GM23338 (cell line): ENCODE measurements around the gene NFIA. TPM values are rescaled to one million over a fixed set of nuclear protein-coding genes. Genes with fewer than 3 reads are reported as not detected.

Source experiments
- ATAC-seq: fragments of 200-7000 bp; cut with Tn5 transposase; 3 replicates; pipeline ENCODE4 v1.9.1; 2020
- DNase-seq: peaks from one replicate; pipeline ENCODE4 v3.0.0-alpha.2; 2015; ENCODE audit warnings: low spot score
- H2AFZ ChIP-seq: fragments of 200-600 bp; sonication (generic); 2 replicates; pipeline ENCODE4 v1.8.0; 2016; ENCODE audit warnings: antibody characterized with exemption, mild to moderate bottlenecking, moderate library complexity
- H3F3A ChIP-seq: fragments of 200-600 bp; sonication (generic); replicated peaks from 2 replicates; pipeline ENCODE4 v1.8.0; 2017; ENCODE audit warnings: antibody characterized with exemption, mixed run types, low read depth
- H3K27ac ChIP-seq: fragments of 200-600 bp; sonication (generic); 2 replicates; pipeline ENCODE4 v1.6.1; 2016; ENCODE audit warnings: low read depth
- H3K27me3 ChIP-seq: fragments of 200-600 bp; sonication (generic); 2 replicates; pipeline ENCODE4 v1.8.0; 2016; ENCODE audit warnings: mild to moderate bottlenecking, mixed run types, moderate library complexity; ENCODE audit not compliant: insufficient read depth
- H3K36me3 ChIP-seq: fragments of 200-600 bp; sonication (generic); 2 replicates; pipeline ENCODE4 v1.8.0; 2016; ENCODE audit warnings: mild to moderate bottlenecking; ENCODE audit not compliant: insufficient read depth
- H3K4me1 ChIP-seq: fragments of 200-600 bp; sonication (generic); 2 replicates; pipeline ENCODE4 v1.8.0; 2016; ENCODE audit warnings: mild to moderate bottlenecking, moderate library complexity; ENCODE audit not compliant: insufficient read depth
- H3K4me2 ChIP-seq: fragments of 200-600 bp; sonication (generic); 2 replicates; pipeline ENCODE4 v1.7.1; 2017; ENCODE audit warnings: mixed run types
- H3K4me3 ChIP-seq: fragments of 200-600 bp; sonication (generic); 2 replicates; pipeline ENCODE4 v1.6.1; 2016; ENCODE audit warnings: mixed run types
- H3K79me2 ChIP-seq: fragments of 200-600 bp; sonication (generic); replicated peaks from 2 replicates; pipeline ENCODE4 v1.8.0; 2017; ENCODE audit warnings: mild to moderate bottlenecking; ENCODE audit not compliant: insufficient read depth
- H3K9me2 ChIP-seq: fragments of 200-600 bp; sonication (generic); 2 replicates; pipeline ENCODE4 v1.8.0; 2017; ENCODE audit not compliant: insufficient read depth
- H4K20me1 ChIP-seq: fragments of 200-600 bp; sonication (generic); replicated peaks from 2 replicates; pipeline ENCODE4 v1.8.0; 2017; ENCODE audit warnings: mild to moderate bottlenecking; ENCODE audit not compliant: insufficient read depth
- H3K27ac Mint-ChIP-seq: 2 replicates; pipeline ENCODE4 v1.8.0; 2020; ENCODE audit warnings: inconsistent platforms, mild to moderate bottlenecking, moderate library complexity, mixed read lengths
- H3K27me3 Mint-ChIP-seq: 3 replicates; pipeline ENCODE4 v1.8.0; 2022; ENCODE audit warnings: low read depth, mild to moderate bottlenecking, moderate library complexity, mixed read lengths, inconsistent platforms; ENCODE audit not compliant: insufficient read depth, poor library complexity
- H3K36me3 Mint-ChIP-seq: 3 replicates; pipeline ENCODE4 v1.8.0; 2021; ENCODE audit warnings: low read depth, mild to moderate bottlenecking, inconsistent platforms, moderate library complexity, mixed read lengths
- H3K4me1 Mint-ChIP-seq: 3 replicates; pipeline ENCODE4 v1.8.0; 2020; ENCODE audit warnings: mild to moderate bottlenecking, inconsistent platforms, mixed read lengths
- H3K4me3 Mint-ChIP-seq: 3 replicates; pipeline ENCODE4 v1.8.0; 2021; ENCODE audit warnings: moderate library complexity, mild to moderate bottlenecking, inconsistent platforms, mixed read lengths
- H3K9me3 Mint-ChIP-seq: 3 replicates; pipeline ENCODE4 v1.8.0; 2020; ENCODE audit warnings: moderate library complexity, mild to moderate bottlenecking, inconsistent platforms, mixed read lengths
- JUNB ChIP-seq: IDR thresholded peaks from one replicate; pipeline ENCODE4 v1.6.1; 2016; ENCODE audit warnings: antibody characterized with exemption; ENCODE audit not compliant: unreplicated experiment
- STAT1 ChIP-seq: IDR thresholded peaks from one replicate; pipeline ENCODE4 v1.6.1; 2016; ENCODE audit warnings: antibody characterized with exemption; ENCODE audit not compliant: unreplicated experiment
- polyA plus RNA-seq: library from polyadenylated mRNA; unstranded; fragments of >200 nt; fragmentation: Nextera tagmentation; extraction: Ambion mirVana; gene quantifications from 2 replicates; pipeline ENCODE4 v1.2.1, GENCODE V29; 2016
- total RNA-seq: library from RNA; depleted of rRNA; stranded (reverse); fragments of >200 nt; shearing (Covaris generic); gene quantifications from 2 replicates; pipeline ENCODE4 v1.2.3, GENCODE V29; 2014
- TF ChIP-seq, protein P1 (sequence below): fragments of 250-450 bp; sonication (Bioruptor Pico); IDR thresholded peaks from 2 replicates; pipeline ENCODE4 v1.5.0; 2020; ENCODE audit warnings: mild to moderate bottlenecking, moderate library complexity
- TF ChIP-seq, protein P2 (sequence below), 2 experiments: fragments of 200-600 bp in 1 of 2; sonication (generic) in 1 of 2; conservative IDR thresholded peaks; 2 replicates each; pipeline versions ENCODE4 v1.5.1 to v1.6.1; 2016 to 2017; ENCODE audit warnings: antibody characterized with exemption in 2 of 2, low read depth in 2 of 2, mild to moderate bottlenecking in 2 of 2, moderate library complexity in 1 of 2

The NFIA gene
- total and polyA plus RNA-seq, 2 experiments from 2014 or later = 0.97 to 2.3 TPM

DNA sequence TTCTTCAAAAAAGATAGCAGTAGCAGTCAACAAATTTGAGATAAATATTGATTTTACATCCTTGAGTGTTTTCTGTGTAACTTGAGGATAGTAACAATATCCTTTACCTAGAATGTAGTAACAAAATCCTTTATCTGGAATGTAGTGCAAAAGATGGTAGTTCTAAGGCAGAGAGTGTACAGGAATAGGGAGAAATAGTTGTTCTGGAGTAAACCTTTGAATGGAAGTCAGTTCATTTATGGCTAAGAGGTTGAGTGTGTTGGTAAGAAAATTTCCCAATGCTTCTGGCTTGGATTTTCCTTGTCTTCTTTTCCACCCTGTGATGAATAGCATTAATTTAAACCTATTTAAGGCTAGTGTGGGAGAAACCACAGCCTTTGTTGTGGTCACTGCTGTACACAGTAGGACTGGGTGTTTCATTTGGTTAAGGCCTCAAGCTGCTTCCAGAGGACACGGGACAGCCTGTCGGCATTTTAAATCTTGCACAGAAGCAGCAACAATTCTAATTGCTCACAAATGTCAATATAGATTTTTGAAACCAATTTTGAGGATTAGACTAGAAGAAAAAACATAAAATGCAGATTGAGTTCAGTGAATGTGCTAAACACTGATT, 11.3 kb downstream of the NFIA start (continued):
- TF ChIP-seq, protein P1, sequence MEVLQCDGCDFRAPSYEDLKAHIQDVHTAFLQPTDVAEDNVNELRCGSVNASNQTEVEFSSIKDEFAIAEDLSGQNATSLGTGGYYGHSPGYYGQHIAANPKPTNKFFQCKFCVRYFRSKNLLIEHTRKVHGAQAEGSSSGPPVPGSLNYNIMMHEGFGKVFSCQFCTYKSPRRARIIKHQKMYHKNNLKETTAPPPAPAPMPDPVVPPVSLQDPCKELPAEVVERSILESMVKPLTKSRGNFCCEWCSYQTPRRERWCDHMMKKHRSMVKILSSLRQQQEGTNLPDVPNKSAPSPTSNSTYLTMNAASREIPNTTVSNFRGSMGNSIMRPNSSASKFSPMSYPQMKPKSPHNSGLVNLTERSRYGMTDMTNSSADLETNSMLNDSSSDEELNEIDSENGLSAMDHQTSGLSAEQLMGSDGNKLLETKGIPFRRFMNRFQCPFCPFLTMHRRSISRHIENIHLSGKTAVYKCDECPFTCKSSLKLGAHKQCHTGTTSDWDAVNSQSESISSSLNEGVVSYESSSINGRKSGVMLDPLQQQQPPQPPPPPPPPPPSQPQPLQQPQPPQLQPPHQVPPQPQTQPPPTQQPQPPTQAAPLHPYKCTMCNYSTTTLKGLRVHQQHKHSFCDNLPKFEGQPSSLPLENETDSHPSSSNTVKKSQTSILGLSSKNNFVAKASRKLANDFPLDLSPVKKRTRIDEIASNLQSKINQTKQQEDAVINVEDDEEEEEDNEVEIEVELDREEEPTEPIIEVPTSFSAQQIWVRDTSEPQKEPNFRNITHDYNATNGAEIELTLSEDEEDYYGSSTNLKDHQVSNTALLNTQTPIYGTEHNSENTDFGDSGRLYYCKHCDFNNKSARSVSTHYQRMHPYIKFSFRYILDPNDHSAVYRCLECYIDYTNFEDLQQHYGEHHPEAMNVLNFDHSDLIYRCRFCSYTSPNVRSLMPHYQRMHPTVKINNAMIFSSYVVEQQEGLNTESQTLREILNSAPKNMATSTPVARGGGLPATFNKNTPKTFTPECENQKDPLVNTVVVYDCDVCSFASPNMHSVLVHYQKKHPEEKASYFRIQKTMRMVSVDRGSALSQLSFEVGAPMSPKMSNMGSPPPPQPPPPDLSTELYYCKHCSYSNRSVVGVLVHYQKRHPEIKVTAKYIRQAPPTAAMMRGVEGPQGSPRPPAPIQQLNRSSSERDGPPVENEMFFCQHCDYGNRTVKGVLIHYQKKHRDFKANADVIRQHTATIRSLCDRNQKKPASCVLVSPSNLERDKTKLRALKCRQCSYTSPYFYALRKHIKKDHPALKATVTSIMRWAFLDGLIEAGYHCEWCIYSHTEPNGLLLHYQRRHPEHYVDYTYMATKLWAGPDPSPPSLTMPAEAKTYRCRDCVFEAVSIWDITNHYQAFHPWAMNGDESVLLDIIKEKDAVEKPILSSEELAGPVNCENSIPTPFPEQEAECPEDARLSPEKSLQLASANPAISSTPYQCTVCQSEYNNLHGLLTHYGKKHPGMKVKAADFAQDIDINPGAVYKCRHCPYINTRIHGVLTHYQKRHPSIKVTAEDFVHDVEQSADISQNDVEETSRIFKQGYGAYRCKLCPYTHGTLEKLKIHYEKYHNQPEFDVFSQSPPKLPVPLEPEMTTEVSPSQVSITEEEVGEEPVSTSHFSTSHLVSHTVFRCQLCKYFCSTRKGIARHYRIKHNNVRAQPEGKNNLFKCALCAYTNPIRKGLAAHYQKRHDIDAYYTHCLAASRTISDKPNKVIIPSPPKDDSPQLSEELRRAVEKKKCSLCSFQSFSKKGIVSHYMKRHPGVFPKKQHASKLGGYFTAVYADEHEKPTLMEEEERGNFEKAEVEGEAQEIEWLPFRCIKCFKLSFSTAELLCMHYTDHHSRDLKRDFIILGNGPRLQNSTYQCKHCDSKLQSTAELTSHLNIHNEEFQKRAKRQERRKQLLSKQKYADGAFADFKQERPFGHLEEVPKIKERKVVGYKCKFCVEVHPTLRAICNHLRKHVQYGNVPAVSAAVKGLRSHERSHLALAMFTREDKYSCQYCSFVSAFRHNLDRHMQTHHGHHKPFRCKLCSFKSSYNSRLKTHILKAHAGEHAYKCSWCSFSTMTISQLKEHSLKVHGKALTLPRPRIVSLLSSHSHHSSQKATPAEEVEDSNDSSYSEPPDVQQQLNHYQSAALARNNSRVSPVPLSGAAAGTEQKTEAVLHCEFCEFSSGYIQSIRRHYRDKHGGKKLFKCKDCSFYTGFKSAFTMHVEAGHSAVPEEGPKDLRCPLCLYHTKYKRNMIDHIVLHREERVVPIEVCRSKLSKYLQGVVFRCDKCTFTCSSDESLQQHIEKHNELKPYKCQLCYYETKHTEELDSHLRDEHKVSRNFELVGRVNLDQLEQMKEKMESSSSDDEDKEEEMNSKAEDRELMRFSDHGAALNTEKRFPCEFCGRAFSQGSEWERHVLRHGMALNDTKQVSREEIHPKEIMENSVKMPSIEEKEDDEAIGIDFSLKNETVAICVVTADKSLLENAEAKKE = no peak
- TF ChIP-seq STAT1 = no peak

DNA sequence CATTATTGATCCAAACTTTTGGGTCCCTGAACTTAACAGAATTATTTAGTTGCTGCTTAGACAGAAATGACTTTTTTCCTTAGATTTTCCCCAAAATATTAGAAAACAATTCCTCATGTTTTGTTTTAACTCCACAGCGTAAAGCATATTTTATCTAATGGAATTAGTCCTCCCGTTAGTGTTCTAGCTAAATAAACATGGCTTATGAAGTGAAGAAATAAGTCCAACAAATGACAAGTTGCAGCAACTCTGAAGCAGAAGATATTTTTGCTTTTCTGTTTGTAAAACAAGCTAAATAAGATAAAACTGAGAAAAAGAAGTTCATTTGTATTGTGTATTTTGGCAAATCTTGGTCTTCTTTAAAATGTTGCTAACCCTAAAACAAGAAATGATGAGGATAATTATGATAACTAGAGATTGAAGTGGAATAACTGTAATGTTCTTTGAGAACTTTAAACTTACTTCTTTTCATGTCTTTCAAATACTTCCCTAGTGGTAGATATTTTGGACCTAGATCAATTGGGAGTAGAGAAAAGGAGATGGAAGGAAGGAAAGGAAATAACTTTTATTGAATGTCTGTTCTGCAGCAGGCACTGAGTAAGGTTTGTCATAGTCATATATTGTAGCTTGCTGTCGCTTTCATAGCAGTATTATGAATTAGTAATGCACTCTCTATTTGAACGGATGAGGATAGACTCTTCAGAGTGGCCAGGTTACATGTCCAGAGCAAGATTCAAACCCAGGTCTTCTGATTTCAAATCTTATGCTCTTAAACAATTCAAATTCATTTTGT, 12.5 kb downstream of the NFIA start:
- no peaks in the 10 kb centered on the region for H3K4me1 ChIP-seq
- Mint-ChIP-seq H3K27ac (no peak overlapping the region), H3K9me3 (no peaks in the 10 kb centered on the region), H3K4me1 (no peaks in the 10 kb centered on the region; the same call in 1 of the 3 replicates), H3K36me3 (no peaks in the 10 kb centered on the region), H3K4me3 (no peak overlapping the region), H3K27me3 (no peaks in the 10 kb centered on the region)
- no peaks in the 10 kb centered on the region for H3K27me3 ChIP-seq
- H2AFZ ChIP-seq = no peak overlapping the region
- no peaks in the 10 kb centered on the region for H3K79me2 ChIP-seq
- no peaks in the 10 kb centered on the region for H3F3A ChIP-seq
- no peak for DNase-seq
- no peaks in the 10 kb centered on the region for H3K36me3 ChIP-seq
- H3K27ac ChIP-seq = no peak overlapping the region
- no peaks in the 10 kb centered on the region for H4K20me1 ChIP-seq
- H3K4me3 ChIP-seq = no peak overlapping the region
- H3K9me2 ChIP-seq = no peaks in the 10 kb centered on the region
- no peak overlapping the region for H3K4me2 ChIP-seq
- ATAC-seq = no peak
- TF ChIP-seq, protein P2, sequence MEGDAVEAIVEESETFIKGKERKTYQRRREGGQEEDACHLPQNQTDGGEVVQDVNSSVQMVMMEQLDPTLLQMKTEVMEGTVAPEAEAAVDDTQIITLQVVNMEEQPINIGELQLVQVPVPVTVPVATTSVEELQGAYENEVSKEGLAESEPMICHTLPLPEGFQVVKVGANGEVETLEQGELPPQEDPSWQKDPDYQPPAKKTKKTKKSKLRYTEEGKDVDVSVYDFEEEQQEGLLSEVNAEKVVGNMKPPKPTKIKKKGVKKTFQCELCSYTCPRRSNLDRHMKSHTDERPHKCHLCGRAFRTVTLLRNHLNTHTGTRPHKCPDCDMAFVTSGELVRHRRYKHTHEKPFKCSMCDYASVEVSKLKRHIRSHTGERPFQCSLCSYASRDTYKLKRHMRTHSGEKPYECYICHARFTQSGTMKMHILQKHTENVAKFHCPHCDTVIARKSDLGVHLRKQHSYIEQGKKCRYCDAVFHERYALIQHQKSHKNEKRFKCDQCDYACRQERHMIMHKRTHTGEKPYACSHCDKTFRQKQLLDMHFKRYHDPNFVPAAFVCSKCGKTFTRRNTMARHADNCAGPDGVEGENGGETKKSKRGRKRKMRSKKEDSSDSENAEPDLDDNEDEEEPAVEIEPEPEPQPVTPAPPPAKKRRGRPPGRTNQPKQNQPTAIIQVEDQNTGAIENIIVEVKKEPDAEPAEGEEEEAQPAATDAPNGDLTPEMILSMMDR (conservative IDR thresholded peaks at IDR 0.05; ENCODE audit: low read depth in 2 of 2) = no peak
- TF ChIP-seq STAT1 = no peak
- TF ChIP-seq, protein P1 = no peak
- TF ChIP-seq JUNB = no peak
